ENCODE data around the gene CDCA7. TPM values are rescaled to one million over a fixed set of nuclear protein-coding genes. Genes with fewer than 3 reads are reported as not detected.

Gene CDCA7
- total RNA-seq, 4 donors from 2014 or later, result 0.51 to 31.0 (median 4.6) TPM

GRCh38 chr2:173388795-173389194 lies 34.1 kb downstream of the CDCA7 start:
- no peaks in the 10 kb centered on the region for H3K4me1 ChIP-seq
- H3K36me3 ChIP-seq, result no peaks in the 10 kb centered on the region
- intact Hi-C loops (cut with DNase I; ENCODE audit: low total_unique reads), result no loop called here
- no peak overlapping the region for H3K27ac ChIP-seq
- no peaks in the 10 kb centered on the region for H3K9me3 ChIP-seq
- no peaks in the 10 kb centered on the region for H3K27me3 ChIP-seq
- TF ChIP-seq CTCF (IDR thresholded peaks at IDR 0.05) (no peak), POLR2A (IDR thresholded peaks at IDR 0.05) (no peak)
- no peak for DNase-seq
- H3K4me3 ChIP-seq, result no peak overlapping the region

GRCh38 chr2:173390036-173390435 lies 35.4 kb downstream of the CDCA7 start:
- no peak for TF ChIP-seq CTCF (IDR thresholded peaks at IDR 0.05)
- intact Hi-C loops (cut with DNase I; ENCODE audit: low total_unique reads), result no loop called here
- H3K36me3 ChIP-seq, result no peaks in the 10 kb centered on the region
- H3K27ac ChIP-seq, result no peak overlapping the region
- no peak overlapping the region for H3K4me3 ChIP-seq
- no peaks in the 10 kb centered on the region for H3K27me3 ChIP-seq
- H3K9me3 ChIP-seq, result no peaks in the 10 kb centered on the region
- H3K4me1 ChIP-seq, result no peaks in the 10 kb centered on the region
- DNase-seq, result no peak

GRCh38 chr2:173392731-173393130 lies 38.1 kb downstream of the CDCA7 start:
- Histone ChIP-seq H3K36me3 (no peaks in the 10 kb centered on the region), H3K9me3 (no peaks in the 10 kb centered on the region), H3K4me1 (no peaks in the 10 kb centered on the region), H3K4me3 (no peak overlapping the region), H3K27me3 (no peaks in the 10 kb centered on the region), H3K27ac (no peak overlapping the region)
- intact Hi-C loops (cut with DNase I; ENCODE audit: low total_unique reads), result no loop called here
- TF ChIP-seq POLR2A (IDR thresholded peaks at IDR 0.05) (no peak), CTCF (IDR thresholded peaks at IDR 0.05) (no peak)
- no peak for DNase-seq

- no peak overlapping the region for H3K4me3 ChIP-seq
- H3K36me3 ChIP-seq, result no peaks in the 10 kb centered on the region
- intact Hi-C loops (cut with DNase I; ENCODE audit: low total_unique reads), result no loop called here
- no peaks in the 10 kb centered on the region for H3K4me1 ChIP-seq
- no peak for TF ChIP-seq CTCF (IDR thresholded peaks at IDR 0.05)
- TF ChIP-seq POLR2A (IDR thresholded peaks at IDR 0.05), result no peak
- no peak for DNase-seq
- H3K27ac ChIP-seq, result no peak overlapping the region
- no peaks in the 10 kb centered on the region for H3K9me3 ChIP-seq
- no peaks in the 10 kb centered on the region for H3K27me3 ChIP-seq
These were observed 38.5 kb downstream of the CDCA7 start for GRCh38 chr2:173393186-173393585.

- no peak for DNase-seq
- H3K9me3 ChIP-seq, result no peaks in the 10 kb centered on the region
- no peaks in the 10 kb centered on the region for H3K4me1 ChIP-seq
- no peak overlapping the region for H3K4me3 ChIP-seq
- H3K27me3 ChIP-seq, result no peaks in the 10 kb centered on the region
- TF ChIP-seq CTCF (IDR thresholded peaks at IDR 0.05), result no peak
- no peak for TF ChIP-seq POLR2A (IDR thresholded peaks at IDR 0.05)
- no peaks in the 10 kb centered on the region for H3K36me3 ChIP-seq
- H3K27ac ChIP-seq, result no peak overlapping the region
- intact Hi-C loops (cut with DNase I; ENCODE audit: low total_unique reads), result no loop called here
These were observed 39.0 kb downstream of the CDCA7 start for GRCh38 chr2:173393636-173394035.
